ENCODE data around the gene LMTK2.

Gene LMTK2

GRCh38 chr7:98187138-98187502 is 80.5 kb downstream of the LMTK2 start:
- DNase-seq (ENCODE audit: low spot score) = no peak
- TF ChIP-seq CTCF (IDR thresholded peaks at IDR 0.05; ENCODE audit: extremely low read depth, missing control alignments) = no peak

DNA sequence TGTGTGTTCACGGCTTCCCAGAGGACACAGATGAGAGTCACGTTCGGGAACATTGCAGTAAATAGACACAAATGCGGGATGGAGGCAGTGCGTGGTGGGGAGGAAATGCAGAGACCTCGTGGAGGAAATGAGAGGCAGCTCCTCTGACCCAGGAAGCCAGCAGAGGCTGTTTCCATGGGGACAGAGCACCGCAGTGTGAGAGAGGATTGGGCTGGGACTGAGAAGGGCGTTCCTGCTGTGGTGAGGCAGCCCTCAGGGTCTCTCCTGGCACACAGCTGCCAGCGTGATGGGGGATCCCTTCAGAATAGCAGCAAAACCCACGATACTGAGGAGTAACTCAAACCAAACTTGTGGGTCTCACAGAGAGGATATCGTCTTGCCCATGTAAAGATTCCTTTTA is 82.9 kb downstream of the LMTK2 start:
- no peak for DNase-seq (ENCODE audit: low spot score)
- no peak for TF ChIP-seq CTCF (IDR thresholded peaks at IDR 0.05; ENCODE audit: extremely low read depth, missing control alignments)

DNA sequence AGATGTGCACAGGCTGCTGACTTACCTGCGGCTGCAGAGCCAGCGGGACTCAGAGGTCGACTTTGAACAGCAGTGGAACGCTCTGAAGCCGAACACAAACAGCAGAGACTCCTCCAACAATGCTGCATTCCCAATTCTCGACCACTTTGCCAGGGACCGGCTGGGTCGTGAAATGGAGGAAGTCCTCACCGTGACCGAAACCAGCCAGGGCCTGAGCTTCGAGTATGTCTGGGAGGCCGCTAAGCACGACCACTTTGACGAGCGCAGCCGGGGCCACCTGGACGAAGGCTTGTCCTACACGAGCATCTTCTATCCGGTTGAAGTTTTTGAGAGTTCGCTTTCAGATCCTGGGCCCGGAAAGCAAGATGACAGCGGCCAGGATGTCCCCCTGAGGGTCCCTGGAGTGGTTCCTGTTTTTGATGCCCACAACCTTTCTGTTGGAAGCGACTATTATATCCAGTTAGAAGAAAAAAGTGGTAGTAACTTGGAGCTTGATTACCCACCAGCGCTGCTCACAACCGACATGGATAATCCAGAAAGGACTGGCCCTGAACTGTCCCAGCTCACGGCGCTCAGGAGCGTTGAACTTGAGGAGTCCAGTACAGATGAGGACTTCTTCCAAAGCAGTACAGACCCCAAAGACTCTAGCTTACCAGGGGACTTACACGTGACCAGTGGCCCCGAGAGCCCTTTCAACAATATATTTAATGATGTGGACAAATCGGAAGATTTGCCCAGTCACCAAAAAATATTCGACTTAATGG is 85.2 kb downstream of the LMTK2 start:
- no peak for TF ChIP-seq CTCF (IDR thresholded peaks at IDR 0.05; ENCODE audit: extremely low read depth, missing control alignments)

GRCh38 chr7:98192781-98193457 is 86.3 kb downstream of the LMTK2 start:
- no peak for DNase-seq (ENCODE audit: low spot score)
- no peak for TF ChIP-seq CTCF (IDR thresholded peaks at IDR 0.05; ENCODE audit: extremely low read depth, missing control alignments)

More for the DNA sequence above, 85.2 kb downstream of the LMTK2 start:
- no peak for DNase-seq (ENCODE audit: low spot score)

- no peak for DNase-seq (ENCODE audit: low spot score)
- TF ChIP-seq CTCF (IDR thresholded peaks at IDR 0.05; ENCODE audit: extremely low read depth, missing control alignments) = no peak
These were observed 87.0 kb downstream of the LMTK2 start for GRCh38 chr7:98193474-98194180.

GRCh38 chr7:98194186-98194585 is 87.5 kb downstream of the LMTK2 start:
- DNase-seq (ENCODE audit: low spot score) = no peak
- no peak for TF ChIP-seq CTCF (IDR thresholded peaks at IDR 0.05; ENCODE audit: extremely low read depth, missing control alignments)
